Choroid plexus epithelial cell (primary cell): ENCODE results near the gene PGLYRP3.

Experiments used
- DNase-seq: peaks from one replicate; pipeline ENCODE4 v3.0.0-alpha.2; 2010; ENCODE audit warnings: low read depth
- H3K4me3 ChIP-seq: 2 replicates; pipeline ENCODE4 v1.5.1; 2011; ENCODE audit warnings: low read depth, mild to moderate bottlenecking, control low read depth, low read length, moderate library complexity
- TF ChIP-seq, protein P1 (sequence below): conservative IDR thresholded peaks from 2 replicates; pipeline ENCODE4 v1.5.1; 2011; ENCODE audit warnings: low read depth, mild to moderate bottlenecking, control low read depth, inconsistent platforms, low read length, moderate library complexity

Gene PGLYRP3

GRCh38 chr1:153346077-153346723 lies 33.4 kb upstream of the PGLYRP3 start:
- no peak for DNase-seq
- H3K4me3 ChIP-seq, result no peak overlapping the region
- TF ChIP-seq, protein P1, sequence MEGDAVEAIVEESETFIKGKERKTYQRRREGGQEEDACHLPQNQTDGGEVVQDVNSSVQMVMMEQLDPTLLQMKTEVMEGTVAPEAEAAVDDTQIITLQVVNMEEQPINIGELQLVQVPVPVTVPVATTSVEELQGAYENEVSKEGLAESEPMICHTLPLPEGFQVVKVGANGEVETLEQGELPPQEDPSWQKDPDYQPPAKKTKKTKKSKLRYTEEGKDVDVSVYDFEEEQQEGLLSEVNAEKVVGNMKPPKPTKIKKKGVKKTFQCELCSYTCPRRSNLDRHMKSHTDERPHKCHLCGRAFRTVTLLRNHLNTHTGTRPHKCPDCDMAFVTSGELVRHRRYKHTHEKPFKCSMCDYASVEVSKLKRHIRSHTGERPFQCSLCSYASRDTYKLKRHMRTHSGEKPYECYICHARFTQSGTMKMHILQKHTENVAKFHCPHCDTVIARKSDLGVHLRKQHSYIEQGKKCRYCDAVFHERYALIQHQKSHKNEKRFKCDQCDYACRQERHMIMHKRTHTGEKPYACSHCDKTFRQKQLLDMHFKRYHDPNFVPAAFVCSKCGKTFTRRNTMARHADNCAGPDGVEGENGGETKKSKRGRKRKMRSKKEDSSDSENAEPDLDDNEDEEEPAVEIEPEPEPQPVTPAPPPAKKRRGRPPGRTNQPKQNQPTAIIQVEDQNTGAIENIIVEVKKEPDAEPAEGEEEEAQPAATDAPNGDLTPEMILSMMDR, result no peak

DNA sequence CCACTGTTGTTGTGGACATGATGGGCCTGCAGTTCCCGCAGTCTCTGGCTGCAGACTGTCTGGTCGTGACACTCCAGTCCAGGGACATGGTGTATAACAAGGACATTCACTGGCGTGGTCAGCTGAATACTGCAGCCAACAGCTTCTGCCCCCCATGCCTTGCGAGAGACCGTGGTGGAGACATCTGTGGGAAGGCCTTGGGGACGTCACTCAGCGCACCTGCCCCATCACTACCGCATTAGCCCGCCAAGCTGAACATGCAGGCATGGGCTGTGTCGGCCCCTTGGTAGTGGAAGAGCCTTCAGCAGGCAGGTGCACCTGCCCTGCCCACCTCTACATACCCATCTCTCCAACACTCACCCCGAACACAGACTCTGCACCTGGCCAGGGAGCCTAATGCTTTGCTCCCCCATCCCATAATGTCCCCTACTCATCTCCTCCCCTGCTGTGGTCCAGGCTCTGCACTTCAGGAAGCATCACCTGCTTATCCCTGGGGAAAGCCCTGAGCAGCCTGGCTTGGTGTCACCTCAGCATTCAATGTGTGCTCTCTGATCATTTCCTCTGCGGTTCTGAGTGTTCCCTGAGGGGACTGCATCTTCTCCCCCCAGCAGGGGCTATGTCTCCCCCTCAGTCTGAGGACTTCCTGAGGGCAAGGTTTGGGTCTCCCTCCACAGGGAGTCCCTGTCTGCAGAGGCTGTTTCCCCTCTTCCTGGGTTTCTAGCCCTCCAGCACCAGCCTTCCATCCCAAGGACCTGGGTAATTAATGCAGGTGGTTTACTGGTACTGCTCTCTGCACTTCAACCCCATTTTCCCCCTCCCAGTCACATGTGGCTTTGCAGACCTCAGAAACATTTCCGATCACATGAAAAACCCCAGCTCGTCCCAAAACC lies 32.7 kb upstream of the PGLYRP3 start:
- no peak for DNase-seq
- no peak overlapping the region for H3K4me3 ChIP-seq
- TF ChIP-seq, protein P1, result no peak

DNA sequence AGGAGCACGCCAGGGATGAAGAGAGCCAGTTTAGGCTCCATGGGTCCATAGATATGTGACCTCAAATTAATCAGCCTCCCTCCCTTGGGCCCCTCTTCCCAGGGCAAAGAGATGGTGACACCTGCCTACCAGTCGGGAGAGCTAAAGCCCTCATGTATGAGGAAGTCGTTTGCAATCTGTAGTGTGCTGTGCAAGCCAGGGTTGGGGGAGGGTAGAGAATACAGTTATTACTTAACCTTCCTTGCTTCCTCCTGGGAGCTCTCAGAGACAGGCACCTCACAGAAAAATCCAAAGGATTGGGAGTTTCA lies 31.9 kb upstream of the PGLYRP3 start:
- TF ChIP-seq, protein P1, result no peak
- no peak overlapping the region for H3K4me3 ChIP-seq
- no peak for DNase-seq

- DNase-seq, result no peak
- TF ChIP-seq, protein P1, result no peak
- no peak overlapping the region for H3K4me3 ChIP-seq
Observed at GRCh38 chr1:153343811-153344717, 31.3 kb upstream of the PGLYRP3 start.

- H3K4me3 ChIP-seq, result no peak overlapping the region
- TF ChIP-seq, protein P1, result no peak
- DNase-seq, result no peak
Observed at GRCh38 chr1:153343040-153343681, 30.4 kb upstream of the PGLYRP3 start.

- no peak overlapping the region for H3K4me3 ChIP-seq
- no peak for DNase-seq
- TF ChIP-seq, protein P1, result no peak
Observed at GRCh38 chr1:153342178-153342577, 29.4 kb upstream of the PGLYRP3 start.
